SK-N-SH treated with all-trans-retinoic acid at 6 μM for 48 hours (cell line): ENCODE data around the gene IL31.

ENCODE experiments used
- ATAC-seq: fragments of 200-7000 bp; cut with Tn5 transposase; 3 replicates; pipeline ENCODE4 v1.9.1; 2020; ENCODE audit warnings: mild to moderate bottlenecking, moderate library complexity
- ARNTL ChIP-seq: fragments of 450-650 bp; formaldehyde crosslinking; IDR thresholded peaks from 2 replicates; pipeline ENCODE4 v1.5.0; 2020; ENCODE audit warnings: low read depth, mild to moderate bottlenecking, moderate library complexity, borderline replicate concordance
- BACH2 ChIP-seq: fragments of 250-450 bp; sonication (Bioruptor Pico); IDR thresholded peaks from 2 replicates; pipeline ENCODE4 v1.9.0; 2021; ENCODE audit warnings: mild to moderate bottlenecking, borderline replicate concordance
- CSDC2 ChIP-seq: fragments of 250-450 bp; sonication (Bioruptor Pico); IDR thresholded peaks from 2 replicates; pipeline ENCODE4 v1.5.0; 2020; ENCODE audit warnings: mild to moderate bottlenecking, moderate library complexity
- ESRRG ChIP-seq: fragments of 250-450 bp; sonication (Bioruptor Pico); IDR thresholded peaks from 2 replicates; pipeline ENCODE4 v1.6.1; 2021; ENCODE audit warnings: mild to moderate bottlenecking
- ISL1 ChIP-seq: fragments of 250-450 bp; sonication (Bioruptor Pico); IDR thresholded peaks from 2 replicates; pipeline ENCODE4 v2.1.2; 2022; ENCODE audit warnings: mild to moderate bottlenecking, moderate library complexity
- RARB ChIP-seq: fragments of 250-450 bp; sonication (Bioruptor Pico); IDR thresholded peaks from 2 replicates; pipeline ENCODE4 v1.8.0; 2021; ENCODE audit warnings: mild to moderate bottlenecking, moderate library complexity
- TCF4 ChIP-seq: fragments of 250-450 bp; sonication (Bioruptor Pico); IDR thresholded peaks from 2 replicates; pipeline ENCODE4 v1.8.0; 2021; ENCODE audit warnings: mild to moderate bottlenecking, moderate library complexity, borderline replicate concordance
- TOX ChIP-seq: fragments of 250-450 bp; sonication (Bioruptor Pico); IDR thresholded peaks from 2 replicates; pipeline ENCODE4 v1.8.0; 2021; ENCODE audit warnings: mild to moderate bottlenecking, moderate library complexity, borderline replicate concordance
- ZFP3 ChIP-seq: fragments of 250-450 bp; sonication (Bioruptor Pico); IDR thresholded peaks from 2 replicates; pipeline ENCODE4 v1.5.0; 2020; ENCODE audit warnings: mild to moderate bottlenecking, moderate library complexity
- ZFP30 ChIP-seq: fragments of 450-650 bp; formaldehyde crosslinking; IDR thresholded peaks from 2 replicates; pipeline ENCODE4 v1.5.0; 2022; ENCODE audit warnings: mild to moderate bottlenecking, moderate library complexity
- ZNF565 ChIP-seq: fragments of 450-650 bp; formaldehyde crosslinking; conservative IDR thresholded peaks from 2 replicates; pipeline ENCODE4 v1.5.0; 2020; ENCODE audit warnings: low read depth, mild to moderate bottlenecking, moderate library complexity
- ZNF8 ChIP-seq: fragments of 450-650 bp; formaldehyde crosslinking; IDR thresholded peaks from 2 replicates; pipeline ENCODE4 v1.5.0; 2020; ENCODE audit warnings: mild to moderate bottlenecking, moderate library complexity
- TF ChIP-seq, protein P1 (sequence below): fragments of 250-450 bp; sonication (Bioruptor Pico); IDR thresholded peaks from 2 replicates; pipeline ENCODE4 v1.5.1; 2021; ENCODE audit warnings: mild to moderate bottlenecking, moderate library complexity
- TF ChIP-seq, protein P2 (sequence below): fragments of 250-450 bp; sonication (Bioruptor Pico); IDR thresholded peaks from 2 replicates; pipeline ENCODE4 v1.8.0; 2020; ENCODE audit warnings: mild to moderate bottlenecking, moderate library complexity, borderline replicate concordance
- TF ChIP-seq, protein P3 (sequence below): fragments of 250-450 bp; sonication (Bioruptor Pico); IDR thresholded peaks from 2 replicates; pipeline ENCODE4 v1.8.0; 2021; ENCODE audit warnings: low read depth, mild to moderate bottlenecking, moderate library complexity, borderline replicate concordance
- TF ChIP-seq, protein P4 (sequence below): fragments of 250-450 bp; sonication (Bioruptor Pico); IDR thresholded peaks from 2 replicates; pipeline ENCODE4 v1.5.1; 2020; ENCODE audit warnings: low read depth, mild to moderate bottlenecking, moderate library complexity

Gene IL31

GRCh38 chr12:122133192-122133950, 40.6 kb downstream of the IL31 start:
- ATAC-seq: no peak

DNA sequence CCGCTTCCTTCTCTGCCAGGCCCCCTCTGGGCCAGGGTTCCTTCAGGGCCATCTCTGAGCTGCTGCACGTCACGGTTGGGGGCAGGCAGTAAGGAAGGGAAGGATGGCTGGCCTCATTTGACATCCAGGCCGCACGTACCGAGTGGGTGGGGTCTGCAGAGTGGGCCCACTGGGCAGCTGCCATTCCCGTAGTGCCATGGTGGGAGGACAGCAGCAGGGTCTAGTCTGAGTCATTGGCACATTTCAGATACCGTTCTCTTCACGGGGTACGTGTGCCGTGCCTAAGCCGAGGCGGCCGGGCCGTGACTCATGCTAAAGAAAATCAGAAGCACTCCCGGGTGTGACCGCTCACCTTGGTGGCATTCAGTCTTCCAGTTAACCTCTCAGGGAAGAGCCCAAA, 43.9 kb downstream of the IL31 start:
- ATAC-seq: peak; percentile 48

More at GRCh38 chr12:122133192-122133950, 40.6 kb downstream of the IL31 start:
- TF ChIP-seq ZNF8 (CRISPR knock-in tag) (no peak), RARB (CRISPR knock-in tag) (no peak), ISL1 (CRISPR knock-in tag) (no peak), ZFP3 (CRISPR knock-in tag) (no peak), ZFP30 (CRISPR knock-in tag) (no peak), BACH2 (no peak), TCF4 (CRISPR knock-in tag) (no peak), ESRRG (no peak), ARNTL (no peak), CSDC2 (CRISPR knock-in tag) (no peak)
- TF ChIP-seq, protein P1, sequence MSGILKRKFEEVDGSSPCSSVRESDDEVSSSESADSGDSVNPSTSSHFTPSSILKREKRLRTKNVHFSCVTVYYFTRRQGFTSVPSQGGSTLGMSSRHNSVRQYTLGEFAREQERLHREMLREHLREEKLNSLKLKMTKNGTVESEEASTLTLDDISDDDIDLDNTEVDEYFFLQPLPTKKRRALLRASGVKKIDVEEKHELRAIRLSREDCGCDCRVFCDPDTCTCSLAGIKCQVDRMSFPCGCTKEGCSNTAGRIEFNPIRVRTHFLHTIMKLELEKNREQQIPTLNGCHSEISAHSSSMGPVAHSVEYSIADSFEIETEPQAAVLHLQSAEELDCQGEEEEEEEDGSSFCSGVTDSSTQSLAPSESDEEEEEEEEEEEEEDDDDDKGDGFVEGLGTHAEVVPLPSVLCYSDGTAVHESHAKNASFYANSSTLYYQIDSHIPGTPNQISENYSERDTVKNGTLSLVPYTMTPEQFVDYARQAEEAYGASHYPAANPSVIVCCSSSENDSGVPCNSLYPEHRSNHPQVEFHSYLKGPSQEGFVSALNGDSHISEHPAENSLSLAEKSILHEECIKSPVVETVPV: no peak
- TF ChIP-seq, protein P2, sequence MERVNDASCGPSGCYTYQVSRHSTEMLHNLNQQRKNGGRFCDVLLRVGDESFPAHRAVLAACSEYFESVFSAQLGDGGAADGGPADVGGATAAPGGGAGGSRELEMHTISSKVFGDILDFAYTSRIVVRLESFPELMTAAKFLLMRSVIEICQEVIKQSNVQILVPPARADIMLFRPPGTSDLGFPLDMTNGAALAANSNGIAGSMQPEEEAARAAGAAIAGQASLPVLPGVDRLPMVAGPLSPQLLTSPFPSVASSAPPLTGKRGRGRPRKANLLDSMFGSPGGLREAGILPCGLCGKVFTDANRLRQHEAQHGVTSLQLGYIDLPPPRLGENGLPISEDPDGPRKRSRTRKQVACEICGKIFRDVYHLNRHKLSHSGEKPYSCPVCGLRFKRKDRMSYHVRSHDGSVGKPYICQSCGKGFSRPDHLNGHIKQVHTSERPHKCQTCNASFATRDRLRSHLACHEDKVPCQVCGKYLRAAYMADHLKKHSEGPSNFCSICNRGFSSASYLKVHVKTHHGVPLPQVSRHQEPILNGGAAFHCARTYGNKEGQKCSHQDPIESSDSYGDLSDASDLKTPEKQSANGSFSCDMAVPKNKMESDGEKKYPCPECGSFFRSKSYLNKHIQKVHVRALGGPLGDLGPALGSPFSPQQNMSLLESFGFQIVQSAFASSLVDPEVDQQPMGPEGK (CRISPR knock-in tag): no peak
- TF ChIP-seq, protein P3, sequence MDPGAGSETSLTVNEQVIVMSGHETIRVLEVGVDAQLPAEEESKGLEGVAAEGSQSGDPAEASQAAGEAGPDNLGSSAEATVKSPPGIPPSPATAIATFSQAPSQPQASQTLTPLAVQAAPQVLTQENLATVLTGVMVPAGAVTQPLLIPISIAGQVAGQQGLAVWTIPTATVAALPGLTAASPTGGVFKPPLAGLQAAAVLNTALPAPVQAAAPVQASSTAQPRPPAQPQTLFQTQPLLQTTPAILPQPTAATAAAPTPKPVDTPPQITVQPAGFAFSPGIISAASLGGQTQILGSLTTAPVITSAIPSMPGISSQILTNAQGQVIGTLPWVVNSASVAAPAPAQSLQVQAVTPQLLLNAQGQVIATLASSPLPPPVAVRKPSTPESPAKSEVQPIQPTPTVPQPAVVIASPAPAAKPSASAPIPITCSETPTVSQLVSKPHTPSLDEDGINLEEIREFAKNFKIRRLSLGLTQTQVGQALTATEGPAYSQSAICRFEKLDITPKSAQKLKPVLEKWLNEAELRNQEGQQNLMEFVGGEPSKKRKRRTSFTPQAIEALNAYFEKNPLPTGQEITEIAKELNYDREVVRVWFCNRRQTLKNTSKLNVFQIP (CRISPR knock-in tag): no peak
- TF ChIP-seq, protein P4, sequence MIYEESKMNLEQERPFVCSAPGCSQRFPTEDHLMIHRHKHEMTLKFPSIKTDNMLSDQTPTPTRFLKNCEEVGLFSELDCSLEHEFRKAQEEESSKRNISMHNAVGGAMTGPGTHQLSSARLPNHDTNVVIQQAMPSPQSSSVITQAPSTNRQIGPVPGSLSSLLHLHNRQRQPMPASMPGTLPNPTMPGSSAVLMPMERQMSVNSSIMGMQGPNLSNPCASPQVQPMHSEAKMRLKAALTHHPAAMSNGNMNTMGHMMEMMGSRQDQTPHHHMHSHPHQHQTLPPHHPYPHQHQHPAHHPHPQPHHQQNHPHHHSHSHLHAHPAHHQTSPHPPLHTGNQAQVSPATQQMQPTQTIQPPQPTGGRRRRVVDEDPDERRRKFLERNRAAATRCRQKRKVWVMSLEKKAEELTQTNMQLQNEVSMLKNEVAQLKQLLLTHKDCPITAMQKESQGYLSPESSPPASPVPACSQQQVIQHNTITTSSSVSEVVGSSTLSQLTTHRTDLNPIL (CRISPR knock-in tag): no peak

GRCh38 chr12:122129131-122129530, 44.9 kb downstream of the IL31 start:
- ATAC-seq: no peak

More for the DNA sequence above, 43.9 kb downstream of the IL31 start:
- TF ChIP-seq ESRRG: no peak
- no peak for TF ChIP-seq ZFP30 (CRISPR knock-in tag)

DNA sequence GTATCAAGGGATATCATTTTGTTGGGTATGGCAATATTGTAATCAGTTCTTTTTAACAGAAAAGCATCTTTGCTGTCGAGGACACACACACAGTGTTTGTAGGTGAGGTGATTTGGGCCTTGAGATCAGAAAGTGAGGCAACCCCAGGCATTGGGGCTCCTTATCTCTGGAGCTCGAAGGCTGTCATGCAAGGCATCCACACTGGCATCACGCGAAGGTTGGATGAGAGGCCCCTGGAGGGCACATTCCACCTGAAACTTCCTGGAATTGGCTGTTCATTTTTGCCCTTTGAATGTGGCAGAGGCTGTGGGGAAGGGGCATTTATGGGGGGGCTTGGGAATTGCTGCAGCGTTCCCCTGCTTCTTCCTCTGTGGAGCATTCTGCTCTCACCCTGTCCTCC, 45.5 kb downstream of the IL31 start:
- ATAC-seq: no peak
- TF ChIP-seq, protein P3 (CRISPR knock-in tag): no peak
- TF ChIP-seq ESRRG (no peak), ISL1 (CRISPR knock-in tag) (no peak), TOX (CRISPR knock-in tag) (no peak)
- TF ChIP-seq, protein P1: no peak
- TF ChIP-seq, protein P4 (CRISPR knock-in tag): no peak

More at GRCh38 chr12:122129131-122129530, 44.9 kb downstream of the IL31 start:
- TF ChIP-seq ZNF565 (CRISPR knock-in tag) (no peak), ZNF8 (CRISPR knock-in tag) (no peak), ISL1 (CRISPR knock-in tag) (no peak)
- TF ChIP-seq, protein P3 (CRISPR knock-in tag): no peak
- TF ChIP-seq, protein P1: no peak
